ENCODE results near the gene FAM13C. TPM values are rescaled to one million over a fixed set of nuclear protein-coding genes. Genes with fewer than 3 reads are reported as not detected.

The FAM13C gene
- total and polyA plus RNA-seq, 9 of the 15 experiments (the other 6 are each of a cell fraction or from before 2014, with no cell fraction given), result not detected

DNA sequence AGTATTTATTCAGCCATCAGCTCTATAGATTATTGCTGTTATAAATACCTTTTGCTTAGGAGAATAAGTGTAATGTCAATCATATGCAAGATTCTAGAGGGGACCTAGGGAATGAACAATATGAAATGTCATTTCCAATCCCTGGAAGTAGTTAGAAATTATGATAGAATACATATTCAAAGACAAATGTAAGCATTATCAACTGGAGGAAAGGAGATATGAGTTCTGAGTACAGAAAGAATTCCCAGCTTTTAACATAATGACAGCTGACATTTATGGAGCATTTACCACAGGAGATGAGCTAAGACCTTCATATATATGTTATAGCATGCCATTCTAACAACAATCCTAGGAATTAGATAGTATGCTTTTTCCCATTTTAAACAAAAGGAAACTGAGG is 86.2 kb downstream of the FAM13C start (continued):
- TF ChIP-seq FOS (IDR thresholded peaks at IDR 0.05; ENCODE audit: extremely low read depth, insufficient read length), result no peak

DNA sequence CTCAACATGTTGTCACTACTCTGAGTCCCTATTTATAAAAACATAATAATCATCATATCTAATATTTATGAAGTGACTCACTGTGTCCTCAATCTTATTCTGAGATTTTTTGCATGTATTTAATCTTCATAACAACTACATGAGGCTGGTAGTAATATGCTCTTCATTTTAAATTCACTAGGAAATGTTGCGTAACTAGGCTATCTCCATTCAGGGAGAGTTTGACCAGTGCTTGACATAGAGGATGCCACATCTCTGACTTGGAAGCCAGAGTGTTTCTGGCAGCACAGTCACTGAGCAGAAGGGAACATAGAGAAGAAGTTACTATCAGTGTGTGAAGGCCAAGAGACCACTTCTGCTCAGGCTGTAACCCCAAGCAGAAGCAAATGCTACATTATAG is 88.9 kb downstream of the FAM13C start:
- TF ChIP-seq CHD2 (IDR thresholded peaks at IDR 0.05; ENCODE audit: low read depth, low read length) (no peak), CEBPG (CRISPR knock-in tag; IDR thresholded peaks at IDR 0.05) (no peak), CEBPG (tag; conservative IDR thresholded peaks at IDR 0.05 in 1 of 2, IDR thresholded peaks at IDR 0.05 in 1 of 2) (peak in 1 of 2 experiments; percentile 52; a peak in 1 of 4 replicates)
- Histone ChIP-seq H3K27me3 (ENCODE audit: control insufficient read depth in 2 of 2, insufficient read depth in 2 of 2, low read length in 2 of 2) (no peaks in the 10 kb centered on the region), H3K4me1 (replicated peaks in 1 of 2; ENCODE audit: control insufficient read depth in 2 of 2, insufficient read depth in 2 of 2, low read length in 2 of 2) (no peaks in the 10 kb centered on the region), H4K20me1 (replicated peaks; ENCODE audit: control insufficient read depth, insufficient read depth, low read length) (no peaks in the 10 kb centered on the region; the same call in 1 of the 2 replicates), H3K36me3 (ENCODE audit: control insufficient read depth, insufficient read depth, low read length) (no peaks in the 10 kb centered on the region), H3K4me2 (ENCODE audit: insufficient read depth, low read length) (no peak overlapping the region), H3K9ac (ENCODE audit: insufficient read depth in 1 of 2, low read depth in 2 of 2, low read length in 2 of 2) (no peak overlapping the region), H3K9me3 (replicated peaks; ENCODE audit: control insufficient read depth, insufficient read depth, low read depth, low read length) (no peaks in the 10 kb centered on the region; the same call in 1 of the 2 replicates), H3K27ac (ENCODE audit: extremely low read depth, low read depth, low read length) (no peak overlapping the region), H3K79me2 (ENCODE audit: control insufficient read depth, insufficient read depth, low read length) (no peaks in the 10 kb centered on the region), H3K9me1 (ENCODE audit: control insufficient read depth, insufficient read depth, low read length) (no peaks in the 10 kb centered on the region), H3K4me3 (no peak overlapping the region), H2AFZ (ENCODE audit: low read depth, low read length) (no peak overlapping the region)
- no peak for FAIRE-seq
- in situ Hi-C loops (cut with MboI) (no loop called here), intact Hi-C loops (cut with micrococcal nuclease) (no loop called here)
- no TSS peak for BruUV-seq (replicated peaks)
- ChIA-PET CTCF (ENCODE audit: low intra/inter-chr PET ratio) (no interaction called here), POLR2A (no interaction called here)
- no peak for DNase-seq (ENCODE audit: extremely low read depth in 1 of 4, low spot score in 3 of 4)
- 0% methylated on average over 1 of the region's 1 CpG for WGBS (ENCODE audit: insufficient coverage, low coverage, missing lambda C conversion rate)
- ATAC-seq, result no peak

DNA sequence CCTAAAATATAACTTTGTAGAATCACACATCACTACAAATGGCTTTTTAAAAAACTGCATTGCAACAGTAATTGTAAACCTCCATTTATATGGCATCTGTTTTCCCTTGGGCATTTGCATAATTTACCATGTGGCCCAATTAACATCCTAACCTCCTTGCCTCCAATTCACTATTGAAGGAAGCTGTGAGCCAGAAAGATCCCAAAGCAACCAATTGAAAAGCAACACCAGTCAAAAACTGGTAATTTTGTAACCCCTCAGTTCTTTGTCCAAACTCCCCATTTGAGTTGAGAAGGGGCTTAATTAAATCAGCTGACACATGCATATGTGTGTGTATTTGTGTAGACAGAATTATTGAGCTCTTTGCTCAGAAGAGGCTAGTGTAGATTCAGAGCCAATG is 90.3 kb downstream of the FAM13C start:
- POLR2A ChIA-PET, result interaction anchor here (0.6 kb wide), 1 partner anchor 13 kb away, joined by 3 read pairs; no protein-coding TSS in a partner anchor
- no peaks in the 10 kb centered on the region for H3K36me3 ChIP-seq (ENCODE audit: control insufficient read depth, insufficient read depth, low read length)
- no peak overlapping the region for H3K4me3 ChIP-seq
- H3K9me3 ChIP-seq (replicated peaks; ENCODE audit: control insufficient read depth, insufficient read depth, low read depth, low read length), result no peaks in the 10 kb centered on the region; the same call in 1 of the 2 replicates
- H3K79me2 ChIP-seq (ENCODE audit: control insufficient read depth, insufficient read depth, low read length), result no peaks in the 10 kb centered on the region
- H3K9ac ChIP-seq (ENCODE audit: insufficient read depth in 1 of 2, low read depth in 2 of 2, low read length in 2 of 2), result no peak overlapping the region
- in situ Hi-C loops (cut with MboI) (no loop called here), intact Hi-C loops (cut with micrococcal nuclease) (no loop called here)
- no peaks in the 10 kb centered on the region for H3K4me1 ChIP-seq (replicated peaks in 1 of 2; ENCODE audit: control insufficient read depth in 2 of 2, insufficient read depth in 2 of 2, low read length in 2 of 2)
- FAIRE-seq, result no peak
- H3K27ac ChIP-seq (ENCODE audit: extremely low read depth, low read depth, low read length), result no peak overlapping the region
- H3K4me2 ChIP-seq (ENCODE audit: insufficient read depth, low read length), result no peak overlapping the region
- H4K20me1 ChIP-seq (replicated peaks; ENCODE audit: control insufficient read depth, insufficient read depth, low read length), result no peaks in the 10 kb centered on the region; the same call in 1 of the 2 replicates
- BruUV-seq (replicated peaks), result no TSS peak
- no peak for DNase-seq (ENCODE audit: extremely low read depth in 1 of 4, low spot score in 3 of 4)
- no peak overlapping the region for H2AFZ ChIP-seq (ENCODE audit: low read depth, low read length)
- no peaks in the 10 kb centered on the region for H3K9me1 ChIP-seq (ENCODE audit: control insufficient read depth, insufficient read depth, low read length)
- CTCF ChIA-PET (ENCODE audit: low intra/inter-chr PET ratio), result no interaction called here
- no peak for ATAC-seq
- no peaks in the 10 kb centered on the region for H3K27me3 ChIP-seq (ENCODE audit: control insufficient read depth in 2 of 2, insufficient read depth in 2 of 2, low read length in 2 of 2)
- TF ChIP-seq ESRRA (IDR thresholded peaks at IDR 0.05; ENCODE audit: borderline replicate concordance, low read depth), result no peak
- TF ChIP-seq MIER1 (IDR thresholded peaks at IDR 0.05; ENCODE audit: low read depth), result no peak
- no peak for TF ChIP-seq JUNB (CRISPR knock-in tag; conservative IDR thresholded peaks at IDR 0.05)
